ENCODE measurements around the gene MEGF6. TPM values are rescaled to one million over a fixed set of nuclear protein-coding genes. Genes with fewer than 3 reads are reported as not detected.

The MEGF6 gene
- total RNA-seq, 8 experiments from 2014 or later, result 0.40 to 14.0 (median 2.0) TPM

DNA sequence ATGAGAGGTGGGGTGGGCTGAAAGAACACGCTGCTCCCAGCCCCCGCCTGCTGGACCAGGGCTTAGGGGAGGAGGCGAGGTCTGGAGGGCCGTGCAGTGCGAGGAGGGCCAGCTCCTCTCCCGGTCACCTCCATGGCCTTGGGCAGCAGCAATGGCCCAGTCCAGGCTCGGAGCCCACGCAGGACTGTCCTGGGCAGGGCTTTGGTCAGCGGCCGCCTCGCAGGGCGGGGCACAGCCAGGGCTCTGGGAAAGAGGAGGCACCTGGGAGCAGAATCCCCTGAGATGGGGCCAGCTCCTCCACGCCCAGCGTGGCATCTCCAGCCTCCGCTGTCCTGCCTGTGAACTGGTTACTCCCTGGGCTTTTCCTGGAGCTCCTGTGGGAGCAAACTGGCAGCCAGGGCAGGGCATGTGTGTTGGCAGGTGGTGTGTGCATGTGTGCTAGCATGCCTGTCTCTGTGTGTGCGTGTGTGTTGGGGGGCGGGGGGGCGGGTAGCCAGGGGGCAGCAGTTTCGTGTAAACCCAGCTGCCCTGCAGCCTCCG lies 129.4 kb downstream of the MEGF6 start:
- no peak overlapping the region for H3K4me3 ChIP-seq
- H3K4me1 ChIP-seq (replicated peaks in 1 of 2), result peaks cover 0 to 9% of the 10 kb centered on the region in 2 donors
- ATAC-seq (replicated peaks in 6 of 8), result peak in 5 of 8 experiments; percentile 0 to 13 (median 5)
- H3K27ac ChIP-seq, result no peak overlapping the region
- in situ Hi-C loops (cut with MboI; ENCODE audit: low pct_unique_long_range_greater_than_20kb in 2 of 9, low sequenced_read_pairs in 9 of 9, unreplicated experiment in 9 of 9), result no loop called here
- 83 to 90% methylated on average over 8 to 9 of the region's 20 CpGs; no CpG with 5 or more reads in 8 of the 10 experiments for WGBS, 10 experiments

DNA sequence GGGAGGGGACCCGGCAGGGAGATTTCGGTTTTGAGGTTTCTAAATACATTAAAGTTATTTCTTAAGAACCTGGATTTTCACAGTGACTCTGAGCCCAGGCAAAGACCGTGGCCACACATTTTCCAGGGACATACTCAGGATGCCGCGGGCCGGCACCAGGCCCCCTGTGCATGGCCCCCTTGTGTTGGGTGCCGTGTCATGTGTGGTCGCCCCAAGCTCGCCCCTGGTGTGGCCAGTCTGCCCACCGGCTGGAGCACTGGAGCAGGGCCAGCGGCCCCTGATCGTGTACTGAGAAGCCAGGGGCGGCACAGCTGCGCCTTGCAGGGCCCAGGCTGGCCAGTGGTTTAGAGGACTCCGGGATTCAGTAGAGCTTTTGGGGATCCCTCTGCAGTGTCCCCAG lies 130.3 kb downstream of the MEGF6 start:
- H3K27ac ChIP-seq, result no peak overlapping the region
- H3K4me1 ChIP-seq (replicated peaks in 1 of 2), result peaks cover 0 to 9% of the 10 kb centered on the region in 2 donors
- in situ Hi-C loops (cut with MboI; ENCODE audit: low pct_unique_long_range_greater_than_20kb in 2 of 9, low sequenced_read_pairs in 9 of 9, unreplicated experiment in 9 of 9), result no loop called here
- no peak overlapping the region for H3K4me3 ChIP-seq
- ATAC-seq (replicated peaks in 6 of 8), result no peak
- 0 to 81% (median 64%) methylated on average over 1 to 9 of the region's 15 CpGs; no CpG with 5 or more reads in 6 of the 10 experiments for WGBS, 10 experiments

DNA sequence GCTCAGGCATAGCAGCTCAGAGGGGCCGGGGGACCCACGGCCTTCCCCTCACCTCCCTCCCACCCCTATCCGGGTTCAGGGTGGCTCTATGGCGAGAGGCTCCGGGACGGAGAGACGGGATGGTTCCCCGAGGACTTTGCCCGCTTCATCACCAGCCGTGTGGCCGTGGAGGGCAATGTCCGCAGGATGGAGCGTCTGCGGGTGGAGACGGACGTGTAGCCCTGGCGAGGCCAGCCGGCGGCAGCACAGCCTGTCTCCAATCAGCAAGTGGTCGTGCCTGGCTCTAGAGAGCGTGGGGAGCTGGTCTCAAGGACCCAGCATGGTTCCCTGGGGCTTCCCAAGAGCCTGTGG lies 131.0 kb downstream of the MEGF6 start:
- in situ Hi-C loops (cut with MboI; ENCODE audit: low pct_unique_long_range_greater_than_20kb in 2 of 9, low sequenced_read_pairs in 9 of 9, unreplicated experiment in 9 of 9), result no loop called here
- WGBS, 10 experiments, result 90 to 100% (median 90%) methylated on average over 1 to 4 of the region's 21 CpGs; no CpG with 5 or more reads in 7 of the 10 experiments
- H3K4me3 ChIP-seq, result no peak overlapping the region
- ATAC-seq (replicated peaks in 6 of 8), result no peak
- H3K27ac ChIP-seq, result no peak overlapping the region
- H3K4me1 ChIP-seq (replicated peaks in 1 of 2), result peaks cover 0 to 9% of the 10 kb centered on the region in 2 donors

DNA sequence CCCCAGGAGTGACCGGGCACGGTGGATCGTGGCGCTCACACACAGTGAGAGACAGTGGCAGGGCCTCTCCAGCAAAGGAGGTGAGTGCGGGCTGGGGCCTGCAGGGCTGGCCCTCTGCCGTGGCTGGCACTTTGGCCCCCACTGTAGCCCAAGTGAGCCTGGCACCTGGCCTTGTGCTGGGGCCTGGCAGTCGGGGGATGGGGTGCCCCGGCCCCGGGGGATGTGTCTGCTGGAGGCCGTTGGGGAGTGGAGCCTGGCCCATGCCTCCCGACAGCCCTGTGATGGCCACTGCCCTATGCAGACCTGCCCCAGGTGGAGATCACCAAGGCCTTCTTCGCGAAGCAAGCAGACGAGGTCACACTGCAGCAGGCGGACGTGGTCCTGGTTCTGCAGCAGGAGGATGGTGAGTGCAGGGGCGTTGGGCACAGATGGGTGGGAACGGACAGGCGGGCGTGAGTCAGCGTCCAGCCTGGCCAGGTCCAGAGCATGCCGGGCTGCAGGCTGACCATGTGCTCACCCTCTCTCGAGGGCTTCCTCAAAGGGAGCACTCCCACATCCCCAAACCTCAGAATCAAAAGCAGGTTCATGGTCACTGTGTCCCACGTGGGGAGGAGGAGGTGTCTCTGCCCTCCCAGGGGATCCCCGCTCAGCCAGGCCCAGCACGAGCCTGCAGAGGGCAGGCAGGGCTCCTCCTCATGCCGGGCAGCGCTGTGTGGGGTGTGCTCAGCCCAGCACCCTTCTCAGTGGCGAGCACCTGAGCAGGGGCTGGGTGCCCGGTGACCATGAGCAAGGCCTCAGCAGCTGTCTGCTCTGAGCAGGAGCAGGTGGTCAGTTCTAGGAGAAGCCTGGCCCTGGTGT lies 131.6 kb downstream of the MEGF6 start:
- Histone ChIP-seq H3K4me1 (replicated peaks in 1 of 2) (peaks cover 0 to 9% of the 10 kb centered on the region in 2 donors), H3K27ac (no peak overlapping the region), H3K4me3 (no peak overlapping the region)
- in situ Hi-C loops (cut with MboI; ENCODE audit: low pct_unique_long_range_greater_than_20kb in 2 of 9, low sequenced_read_pairs in 9 of 9, unreplicated experiment in 9 of 9), result no loop called here
- 50 to 100% (median 69%) methylated on average over 2 to 9 of the region's 30 CpGs; no CpG with 5 or more reads in 5 of the 10 experiments for WGBS, 10 experiments
- ATAC-seq (replicated peaks in 6 of 8), result no peak

DNA sequence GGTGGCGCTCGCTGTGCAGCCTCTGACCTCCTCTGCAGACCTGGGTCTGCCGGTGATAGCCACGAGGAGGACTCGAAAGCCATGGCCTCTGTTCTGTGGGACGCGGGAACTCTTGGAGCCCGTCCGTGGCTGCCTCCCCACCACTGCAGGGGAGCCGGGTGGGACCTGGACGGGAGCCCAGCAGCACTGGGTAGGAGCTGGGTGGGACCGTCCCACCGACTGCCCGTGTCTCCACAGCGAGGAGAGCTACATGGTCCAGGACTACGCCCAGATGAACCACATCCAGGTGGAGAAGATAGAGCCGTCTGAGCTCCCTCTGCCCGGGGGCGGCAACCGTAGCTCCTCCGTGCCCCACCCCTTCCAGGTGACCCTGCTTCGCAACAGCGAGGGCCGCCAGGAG lies 133.1 kb downstream of the MEGF6 start:
- WGBS, 10 experiments, result 60 to 92% (median 90%) methylated on average over 2 to 5 of the region's 24 CpGs; no CpG with 5 or more reads in 7 of the 10 experiments
- in situ Hi-C loops (cut with MboI; ENCODE audit: low pct_unique_long_range_greater_than_20kb in 2 of 9, low sequenced_read_pairs in 9 of 9, unreplicated experiment in 9 of 9), result no loop called here
- no peak overlapping the region for H3K27ac ChIP-seq
- no peak for ATAC-seq (replicated peaks in 6 of 8)
- peaks cover 2 to 5% of the 10 kb centered on the region in 2 donors for H3K4me1 ChIP-seq (replicated peaks in 1 of 2)
- no peak overlapping the region for H3K4me3 ChIP-seq

DNA sequence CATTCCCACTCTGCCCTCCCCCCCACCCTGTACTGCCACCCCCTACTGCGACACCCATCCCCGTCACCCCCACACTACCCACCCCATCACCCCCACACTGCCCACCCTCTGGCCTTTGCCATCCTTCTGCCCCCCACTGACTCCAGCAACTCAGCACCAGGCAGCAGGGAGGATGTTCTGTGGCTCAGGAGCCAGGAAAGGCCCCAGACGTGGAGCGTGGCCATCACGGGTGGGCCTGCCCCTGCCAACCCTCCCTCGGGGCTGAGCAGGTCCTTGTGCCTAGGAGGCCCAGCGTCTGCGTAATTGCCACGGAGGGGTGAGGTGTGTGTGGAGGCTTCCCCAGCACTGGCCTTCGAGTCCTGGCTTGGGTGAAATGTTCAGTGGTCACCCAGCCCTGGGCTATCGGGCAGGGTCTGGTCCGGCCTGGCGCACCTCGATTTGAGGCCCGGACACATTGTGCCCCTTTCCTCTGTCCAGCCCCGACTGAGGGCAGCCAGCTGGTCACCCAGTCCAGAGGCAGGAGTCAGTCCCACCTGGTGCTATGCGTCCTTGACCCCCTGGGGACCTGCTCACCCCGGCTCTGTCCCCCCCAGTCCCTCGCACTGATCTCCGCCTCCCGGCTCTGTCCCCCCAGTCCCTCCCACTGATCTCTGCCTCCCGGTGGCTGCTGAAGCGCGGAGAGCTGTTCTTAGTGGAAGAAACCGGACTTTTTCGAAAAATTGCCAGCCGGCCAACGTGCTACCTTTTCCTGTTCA lies 133.9 kb downstream of the MEGF6 start:
- peaks cover 3 to 7% of the 10 kb centered on the region in 2 donors for H3K4me1 ChIP-seq (replicated peaks in 1 of 2)
- no peak overlapping the region for H3K4me3 ChIP-seq
- in situ Hi-C loops (cut with MboI; ENCODE audit: low pct_unique_long_range_greater_than_20kb in 2 of 9, low sequenced_read_pairs in 9 of 9, unreplicated experiment in 9 of 9), result no loop called here
- no peak for ATAC-seq (replicated peaks in 6 of 8)
- 80 to 100% (median 90%) methylated on average over 1 to 2 of the region's 28 CpGs; no CpG with 5 or more reads in 6 of the 10 experiments for WGBS, 10 experiments
- H3K27ac ChIP-seq, result no peak overlapping the region

DNA sequence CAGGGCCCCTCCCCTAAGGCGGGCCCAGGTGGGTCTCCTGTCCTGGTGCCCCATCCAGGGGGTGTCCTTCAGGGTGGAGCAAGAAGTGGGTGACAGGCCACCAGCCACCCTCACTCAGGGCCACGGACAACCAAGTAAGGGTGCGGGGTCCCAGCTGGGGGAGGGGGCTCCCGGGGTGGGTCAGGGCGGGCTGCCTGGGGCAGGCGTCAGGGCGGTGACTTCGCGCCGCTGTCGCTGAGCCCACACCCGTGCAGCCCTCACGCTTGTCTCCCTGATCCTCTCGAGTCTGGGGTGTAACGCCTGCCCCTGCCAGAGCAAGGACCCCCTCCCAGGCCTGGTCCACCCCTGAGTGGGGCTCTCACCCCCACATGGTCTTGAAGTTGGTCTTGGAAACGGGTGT lies 134.6 kb downstream of the MEGF6 start:
- ATAC-seq (replicated peaks in 6 of 8), result no peak
- 89% methylated on average over 6 of the region's 16 CpGs; no CpG with 5 or more reads in 9 of the 10 experiments for WGBS, 10 experiments

DNA sequence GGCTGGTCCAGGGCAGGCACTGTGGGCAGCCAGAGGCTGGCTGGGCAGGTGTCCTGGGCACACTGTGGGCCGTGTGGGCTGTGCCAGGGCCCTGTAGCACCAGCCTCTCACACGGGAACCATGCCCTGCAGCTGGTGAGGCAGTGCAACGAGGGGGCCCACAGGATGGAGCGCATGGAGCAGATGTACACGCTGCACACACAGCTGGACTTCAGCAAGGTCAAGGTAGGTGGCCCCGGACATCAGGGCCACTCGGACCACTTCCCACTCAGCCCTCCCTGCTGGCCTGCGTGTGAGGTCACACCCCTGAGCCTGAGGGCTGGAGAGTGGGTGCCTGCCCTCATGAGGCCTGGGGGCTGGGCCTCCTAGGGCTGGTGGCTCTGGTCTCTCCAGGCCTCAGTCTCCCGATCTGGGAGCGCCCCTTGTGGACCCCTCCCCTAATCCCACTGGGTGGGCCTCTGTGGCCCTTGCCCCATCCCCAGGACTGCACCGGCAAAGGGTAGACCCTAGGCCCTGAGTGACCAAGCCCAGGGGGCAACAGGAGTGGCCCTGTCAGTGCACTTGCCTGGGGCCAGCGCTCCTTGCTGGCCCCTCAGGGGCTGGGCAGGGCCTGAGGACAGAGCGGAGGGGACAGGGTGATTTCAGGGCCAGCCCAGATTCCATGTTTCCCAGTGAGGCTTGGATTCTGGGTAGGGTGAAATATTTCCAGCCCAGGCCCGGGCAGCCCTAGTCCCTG lies 135.3 kb downstream of the MEGF6 start:
- ATAC-seq (replicated peaks in 6 of 8), result no peak
- Histone ChIP-seq H3K4me3 (no peak overlapping the region), H3K27ac (no peak overlapping the region), H3K4me1 (replicated peaks in 1 of 2) (peaks cover 15 to 21% of the 10 kb centered on the region in 2 donors)
- 83 to 96% (median 95%) methylated on average over 1 to 8 of the region's 14 CpGs; no CpG with 5 or more reads in 7 of the 10 experiments for WGBS, 10 experiments
- in situ Hi-C loops (cut with MboI; ENCODE audit: low pct_unique_long_range_greater_than_20kb in 2 of 9, low sequenced_read_pairs in 9 of 9, unreplicated experiment in 9 of 9), result no loop called here

More for the DNA sequence above, 134.6 kb downstream of the MEGF6 start:
- H3K4me1 ChIP-seq (replicated peaks in 1 of 2), result peaks cover 8 to 14% of the 10 kb centered on the region in 2 donors
- in situ Hi-C loops (cut with MboI; ENCODE audit: low pct_unique_long_range_greater_than_20kb in 2 of 9, low sequenced_read_pairs in 9 of 9, unreplicated experiment in 9 of 9), result no loop called here
- H3K27ac ChIP-seq, result no peak overlapping the region
- H3K4me3 ChIP-seq, result no peak overlapping the region

DNA sequence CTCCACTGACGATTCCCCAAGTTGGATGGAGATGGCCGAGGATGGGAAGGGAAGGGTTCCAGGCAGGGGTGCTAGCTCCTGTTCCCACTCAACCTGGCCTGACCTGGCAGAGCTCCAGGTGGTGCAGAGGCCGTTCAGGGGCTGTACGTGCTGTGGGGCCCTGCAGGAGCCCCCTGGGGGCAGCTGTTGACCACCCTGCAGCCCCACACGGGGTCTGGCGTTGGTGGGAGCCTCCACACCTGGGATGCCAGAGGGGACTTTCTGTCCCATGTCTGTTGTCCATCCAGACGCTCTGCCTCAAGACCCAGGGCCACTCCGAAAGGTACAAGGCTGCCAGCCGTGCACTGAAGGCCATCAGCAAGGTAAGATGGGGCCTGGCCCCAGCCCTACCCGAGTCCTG lies 136.9 kb downstream of the MEGF6 start:
- no peak for ATAC-seq (replicated peaks in 6 of 8)
- no peak overlapping the region for H3K4me3 ChIP-seq
- peaks cover 19 to 24% of the 10 kb centered on the region in 2 donors for H3K4me1 ChIP-seq (replicated peaks in 1 of 2)
- 0 to 70% (median 0%) methylated on average over 1 to 5 of the region's 10 CpGs; no CpG with 5 or more reads in 5 of the 10 experiments for WGBS, 10 experiments
- in situ Hi-C loops (cut with MboI; ENCODE audit: low pct_unique_long_range_greater_than_20kb in 2 of 9, low sequenced_read_pairs in 9 of 9, unreplicated experiment in 9 of 9), result no loop called here
- H3K27ac ChIP-seq, result no peak overlapping the region

DNA sequence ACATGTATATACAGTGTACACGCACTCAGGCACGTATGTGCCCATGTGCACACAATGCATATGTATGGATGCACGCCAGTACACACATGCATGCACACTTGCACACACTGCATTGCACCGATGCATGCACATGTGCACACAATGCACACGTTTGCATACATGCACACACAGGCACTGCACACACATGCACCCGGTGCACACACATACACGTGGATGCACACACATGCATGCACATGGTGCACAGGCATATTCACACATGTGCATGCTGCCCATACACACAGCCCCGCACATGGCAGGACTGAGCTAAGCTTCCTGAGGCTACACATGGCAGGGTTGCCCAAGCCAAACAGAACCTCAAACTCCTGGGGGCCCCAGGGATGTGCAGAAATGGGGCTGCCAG lies 137.3 kb downstream of the MEGF6 start:
- ATAC-seq (replicated peaks in 6 of 8), result no peak
- in situ Hi-C loops (cut with MboI; ENCODE audit: low pct_unique_long_range_greater_than_20kb in 2 of 9, low sequenced_read_pairs in 9 of 9, unreplicated experiment in 9 of 9), result no loop called here
- 16 to 100% (median 95%) methylated on average over 2 to 7 of the region's 8 CpGs; no CpG with 5 or more reads in 5 of the 10 experiments for WGBS, 10 experiments

DNA sequence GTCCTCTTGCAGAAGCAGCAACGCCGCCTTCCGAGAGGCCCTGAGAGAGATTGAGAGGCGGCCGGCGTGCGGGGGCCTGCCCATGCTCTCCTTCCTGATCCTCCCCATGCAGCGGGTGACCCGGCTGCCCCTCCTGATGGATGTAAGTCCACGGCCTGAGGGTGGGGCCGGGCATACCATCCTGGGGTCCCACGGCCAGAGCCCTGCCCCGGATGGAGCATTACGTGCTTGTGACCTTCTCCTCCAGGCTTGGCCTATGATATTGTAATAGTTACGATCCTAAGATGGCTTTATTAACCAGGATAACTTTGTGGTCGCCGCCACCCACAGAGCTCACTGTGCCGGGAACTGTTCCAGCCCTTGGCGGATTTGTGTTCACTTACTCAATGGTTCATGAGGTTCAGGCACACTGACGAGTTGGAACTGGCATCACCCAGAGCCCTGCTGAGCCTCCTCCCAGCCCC lies 137.9 kb downstream of the MEGF6 start:
- peak in 1 of 8 experiments; percentile 22 for ATAC-seq (replicated peaks in 6 of 8)
- in situ Hi-C loops (cut with MboI; ENCODE audit: low pct_unique_long_range_greater_than_20kb in 2 of 9, low sequenced_read_pairs in 9 of 9, unreplicated experiment in 9 of 9), result no loop called here
- Histone ChIP-seq H3K4me1 (replicated peaks in 1 of 2) (peaks cover 19 to 24% of the 10 kb centered on the region in 2 donors), H3K4me3 (no peak overlapping the region), H3K27ac (no peak overlapping the region)
- WGBS, 10 experiments, result 0 to 94% (median 76%) methylated on average over 1 to 19 of the region's 20 CpGs; no CpG with 5 or more reads in 4 of the 10 experiments

More for the DNA sequence above, 137.3 kb downstream of the MEGF6 start:
- H3K4me3 ChIP-seq, result no peak overlapping the region
- no peak overlapping the region for H3K27ac ChIP-seq
- peaks cover 19 to 24% of the 10 kb centered on the region in 2 donors for H3K4me1 ChIP-seq (replicated peaks in 1 of 2)

DNA sequence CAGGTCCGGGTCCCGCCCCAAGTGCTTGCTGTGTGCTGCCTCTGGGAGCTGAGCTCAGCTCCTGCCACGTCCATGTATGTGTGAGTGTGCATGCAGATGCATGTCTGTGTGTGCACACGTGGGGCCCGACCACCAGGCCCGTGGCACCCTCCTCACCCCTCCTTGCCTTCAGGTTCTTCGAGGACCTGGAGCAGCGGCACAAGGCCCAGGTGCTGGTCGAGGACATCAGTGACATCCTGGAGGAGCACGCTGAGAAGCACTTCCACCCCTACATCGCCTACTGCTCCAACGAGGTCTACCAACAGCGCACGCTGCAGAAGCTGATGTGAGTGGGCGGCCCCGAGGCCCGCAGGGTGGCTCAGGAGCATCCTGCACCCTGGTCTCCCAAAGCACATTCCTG lies 138.4 kb downstream of the MEGF6 start:
- in situ Hi-C loops (cut with MboI; ENCODE audit: low pct_unique_long_range_greater_than_20kb in 2 of 9, low sequenced_read_pairs in 9 of 9, unreplicated experiment in 9 of 9), result no loop called here
- Histone ChIP-seq H3K27ac (no peak overlapping the region), H3K4me3 (no peak overlapping the region), H3K4me1 (replicated peaks in 1 of 2) (peaks cover 19 to 24% of the 10 kb centered on the region in 2 donors)
- 71 to 94% (median 92%) methylated on average over 2 to 7 of the region's 17 CpGs; no CpG with 5 or more reads in 6 of the 10 experiments for WGBS, 10 experiments
- ATAC-seq (replicated peaks in 6 of 8), result no peak

Measured in motor neuron (in vitro differentiated cells).